C4-2B (cell line): Measurements from ENCODE around the gene OR4F15.

ENCODE experiments used
- CTCF ChIP-seq: fragments of 450-650 bp; conservative IDR thresholded peaks from 2 replicates; pipeline ENCODE4 v1.5.1; 2017; ENCODE audit warnings: mild to moderate bottlenecking
- ZFX ChIP-seq: fragments of 450-650 bp; IDR thresholded peaks from 2 replicates; pipeline ENCODE4 v1.6.1; 2017

GRCh38 chr15:101844916-101845315 is 32.9 kb downstream of the OR4F15 start:
- TF ChIP-seq CTCF (no peak), ZFX (no peak)
